ENCODE data around the gene PPM1E. TPM values are rescaled to one million over a fixed set of nuclear protein-coding genes. Genes with fewer than 3 reads are reported as not detected.

The PPM1E gene
- total and polyA plus RNA-seq, 2 of the 4 experiments (the other 2 are of a cell fraction): under 0.01 to 0.05 TPM

GRCh38 chr17:58757162-58757613, 1.5 kb downstream of the PPM1E start:
- DNase-seq (no peak), ATAC-seq (ENCODE audit: low read depth) (no peak)
- H2AK9ac ChIP-seq (replicated peaks; ENCODE audit: low read depth, low read length, poor library complexity): no peak overlapping the region
- POLR2A ChIA-PET (ENCODE audit: unreplicated experiment): no interaction called here
- no peaks in the 10 kb centered on the region for H3K9me1 ChIP-seq (ENCODE audit: insufficient read depth, low read length)
- no peak overlapping the region for H3K27ac ChIP-seq (ENCODE audit: insufficient read depth, low read length)
- H2BK20ac ChIP-seq (ENCODE audit: low read depth, low read length): no peak overlapping the region
- peaks cover 37% of the 10 kb centered on the region for H3K27me3 ChIP-seq (ENCODE audit: control insufficient read depth, insufficient read depth, low read length)
- no peaks in the 10 kb centered on the region for H3K36me3 ChIP-seq (ENCODE audit: control insufficient read depth, insufficient read depth, low read length)
- H3K4me3 ChIP-seq (ENCODE audit: insufficient read depth, low read depth, low read length): no peak overlapping the region
- no peaks in the 10 kb centered on the region for H4K20me1 ChIP-seq (ENCODE audit: insufficient read depth, low read length)
- no peak overlapping the region for H3K4ac ChIP-seq (ENCODE audit: low read depth, low read length)
- intact Hi-C loops (cut with micrococcal nuclease): no loop called here
- no peak overlapping the region for H2BK120ac ChIP-seq (ENCODE audit: low read depth, low read length)
- dilution Hi-C loops (cut with HindIII; ENCODE audit: low sequenced_read_pairs, unreplicated experiment): no loop called here
- H2AK5ac ChIP-seq (ENCODE audit: low read depth, low read length): no peak overlapping the region
- H3K23ac ChIP-seq (ENCODE audit: low read depth, low read length): no peak overlapping the region
- H2AFZ ChIP-seq (replicated peaks; ENCODE audit: low read length, poor library complexity): no peak overlapping the region
- no peak overlapping the region for H4K8ac ChIP-seq (ENCODE audit: low read depth in 2 of 2, low read length in 2 of 2)
- no peak overlapping the region for H3K18ac ChIP-seq (ENCODE audit: low read depth, low read length)
- H2BK15ac ChIP-seq (ENCODE audit: low read depth, low read length): no peak overlapping the region
- no peak overlapping the region for H3K9ac ChIP-seq (ENCODE audit: low read depth, low read length)
- CTCF ChIA-PET: interaction anchor here (0.6 kb wide), 1 partner anchor 382 kb away, joined by 6 read pairs; no protein-coding TSS in a partner anchor
- 33% methylated on average over 1 of the region's 5 CpGs; no CpG with 5 or more reads in 1 of the 2 experiments for WGBS, 2 experiments (ENCODE audit: extremely low coverage in 2 of 2, insufficient read length in 1 of 2)
- H2BK5ac ChIP-seq (ENCODE audit: low read depth, low read length, poor library complexity, severe bottlenecking): no peak overlapping the region
- TF ChIP-seq NFE2L2 (IDR thresholded peaks at IDR 0.05; ENCODE audit: low read depth, low read length) (no peak), MAZ (IDR thresholded peaks at IDR 0.05; ENCODE audit: borderline replicate concordance, low read depth, low read length) (no peak), BHLHE40 (IDR thresholded peaks at IDR 0.05; ENCODE audit: low read depth, low read length) (no peak), FOS (IDR thresholded peaks at IDR 0.05; ENCODE audit: low read depth, low read length) (no peak), MXI1 (IDR thresholded peaks at IDR 0.05; ENCODE audit: borderline replicate concordance, low read depth, low read length) (no peak), MAFK (IDR thresholded peaks at IDR 0.05; ENCODE audit: low read depth, low read length) (no peak), RFX5 (IDR thresholded peaks at IDR 0.05; ENCODE audit: low read depth, low read length) (no peak), CHD1 (IDR thresholded peaks at IDR 0.05; ENCODE audit: low read depth, low read length) (no peak), RCOR1 (IDR thresholded peaks at IDR 0.05; ENCODE audit: insufficient replicate concordance, low read length) (no peak), USF2 (IDR thresholded peaks at IDR 0.05; ENCODE audit: low read depth, low read length) (no peak), RAD21 (IDR thresholded peaks at IDR 0.05; ENCODE audit: low read length) (no peak), CTCF (conservative IDR thresholded peaks at IDR 0.05; ENCODE audit: low read depth, low read length) (no peak)
- no peak overlapping the region for H3K4me2 ChIP-seq (ENCODE audit: low read depth, low read length)
- BruUV-seq (replicated peaks): no TSS peak
- no peak overlapping the region for H4K91ac ChIP-seq (ENCODE audit: insufficient read depth, low read depth, low read length)
- H3K79me1 ChIP-seq (ENCODE audit: low read depth in 1 of 2, low read length in 2 of 2): no peaks in the 10 kb centered on the region
- in situ Hi-C loops (cut with MboI; ENCODE audit: low sequenced_read_pairs): no loop called here
- H3K4me1 ChIP-seq (ENCODE audit: control insufficient read depth, insufficient read depth, low read length): no peaks in the 10 kb centered on the region
- H4K5ac ChIP-seq (ENCODE audit: low read depth, low read length): no peak overlapping the region
- H3K56ac ChIP-seq (ENCODE audit: extremely low read depth, insufficient read depth, low read length): no peak overlapping the region
- no peaks in the 10 kb centered on the region for H3K9me3 ChIP-seq (ENCODE audit: control insufficient read depth, insufficient read depth, low read length)
- no peak overlapping the region for H3K14ac ChIP-seq (replicated peaks; ENCODE audit: low read depth, low read length)

Measured in IMR-90 (cell line).